GDM1 (cell line): Measurements from ENCODE around the gene MORN1.

Experiments used
- DNase-seq: peaks from one replicate; lab custom pipeline; 2025; lab: John Stamatoyannopoulos, UW

MORN1 gene

GRCh38 chr1:2273401-2274090 lies 117.8 kb downstream of the MORN1 start:
- DNase-seq, result no peak

DNA sequence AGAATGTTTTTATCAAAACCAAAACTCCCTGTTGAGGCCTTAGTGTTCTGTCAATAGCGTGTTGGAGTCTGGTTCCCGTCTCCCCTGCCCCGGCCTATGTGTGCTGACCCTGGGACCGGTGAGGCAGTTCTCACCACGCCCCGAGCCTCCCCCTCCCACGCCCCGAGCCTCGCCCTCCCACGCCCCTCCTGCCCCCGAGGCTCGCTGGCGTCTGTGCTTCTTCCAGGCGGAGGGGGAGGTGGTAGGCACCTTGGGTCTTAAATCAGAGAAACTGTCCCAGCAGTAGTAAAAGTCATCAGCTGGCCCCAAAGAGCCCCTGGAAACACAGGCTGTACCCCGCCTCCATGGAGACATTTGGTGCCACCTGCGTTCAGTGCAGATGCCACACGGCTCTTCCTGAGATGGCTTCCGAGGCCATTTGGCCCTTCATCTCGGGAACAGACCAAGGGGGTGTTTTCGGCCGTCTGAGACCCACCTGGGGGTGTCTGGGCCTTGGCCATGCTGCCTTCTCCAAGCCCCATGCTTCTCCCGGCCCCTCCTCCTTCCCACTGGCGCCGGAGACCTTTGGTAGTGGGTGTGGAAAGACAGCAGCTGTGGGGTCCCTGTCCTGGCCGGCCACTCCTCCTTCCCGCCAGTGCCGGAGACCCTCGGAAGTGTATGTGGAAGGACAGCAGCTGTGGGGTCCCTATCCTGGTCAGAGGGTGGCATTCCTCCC lies 118.5 kb downstream of the MORN1 start:
- no peak for DNase-seq

- no peak for DNase-seq
Measured at GRCh38 chr1:2271841-2272655, 119.3 kb downstream of the MORN1 start.
